ENCODE measurements around the gene LRRC27. TPM values are rescaled to one million over a fixed set of nuclear protein-coding genes. Genes with fewer than 3 reads are reported as not detected.

The LRRC27 gene
- total and polyA plus RNA-seq, 2 experiments from 2014 or later: 7.5 to 9.6 TPM

- no peak overlapping the region for H3K4me2 ChIP-seq (ENCODE audit: unreplicated experiment)
- no peaks in the 10 kb centered on the region for H3K9me2 ChIP-seq (ENCODE audit: insufficient read depth)
- H3F3A ChIP-seq (ENCODE audit: insufficient read depth): no peaks in the 10 kb centered on the region
- no peak for TF ChIP-seq EZH2phosphoT487 (IDR thresholded peaks at IDR 0.05; ENCODE audit: insufficient read depth, low read depth)
- no peak for TF ChIP-seq EZH2 (IDR thresholded peaks at IDR 0.05; ENCODE audit: insufficient read depth, poor library complexity, severe bottlenecking)
- no peak overlapping the region for H3K9ac ChIP-seq
- H3K27ac ChIP-seq: no peak overlapping the region
- 89 to 91% methylated on average over 13 to 18 of the region's 20 CpGs for WGBS, 2 experiments (ENCODE audit: low coverage in 1 of 2, low lambda C conversion rate in 2 of 2, missing lambda C conversion rate in 2 of 2)
- no peak overlapping the region for H2AFZ ChIP-seq
- H3K4me3 ChIP-seq: no peak overlapping the region
- no peak for DNase-seq
- no peaks in the 10 kb centered on the region for H3K36me3 ChIP-seq (ENCODE audit: low read depth)
- H3K9me3 ChIP-seq (ENCODE audit: low read depth): no peaks in the 10 kb centered on the region
- H3K79me2 ChIP-seq (ENCODE audit: insufficient read depth): no peaks in the 10 kb centered on the region
- in situ Hi-C loops (cut with MboI): no loop called here
- no peaks in the 10 kb centered on the region for H3K27me3 ChIP-seq (replicated peaks; ENCODE audit: insufficient read depth)
- no peaks in the 10 kb centered on the region for H3K4me1 ChIP-seq (ENCODE audit: insufficient read depth)
- no peaks in the 10 kb centered on the region for H4K20me1 ChIP-seq (ENCODE audit: insufficient read depth)
These were observed 21.7 kb downstream of the LRRC27 start for GRCh38 chr10:132353456-132354355.

GRCh38 chr10:132354356-132355094 is 22.5 kb downstream of the LRRC27 start:
- H3K9ac ChIP-seq: no peak overlapping the region
- no peak overlapping the region for H3K27ac ChIP-seq
- H3K36me3 ChIP-seq (ENCODE audit: low read depth): no peaks in the 10 kb centered on the region
- in situ Hi-C loops (cut with MboI): no loop called here
- WGBS, 2 experiments (ENCODE audit: low coverage in 1 of 2, low lambda C conversion rate in 2 of 2, missing lambda C conversion rate in 2 of 2): 76 to 77% methylated on average over 30 to 32 of the region's 32 CpGs
- TF ChIP-seq EZH2phosphoT487 (IDR thresholded peaks at IDR 0.05; ENCODE audit: insufficient read depth, low read depth): no peak
- TF ChIP-seq EZH2 (IDR thresholded peaks at IDR 0.05; ENCODE audit: insufficient read depth, poor library complexity, severe bottlenecking): no peak
- DNase-seq: no peak
- no peaks in the 10 kb centered on the region for H3K9me2 ChIP-seq (ENCODE audit: insufficient read depth)
- H3F3A ChIP-seq (ENCODE audit: insufficient read depth): no peaks in the 10 kb centered on the region
- H3K79me2 ChIP-seq (ENCODE audit: insufficient read depth): no peaks in the 10 kb centered on the region
- H4K20me1 ChIP-seq (ENCODE audit: insufficient read depth): no peaks in the 10 kb centered on the region
- no peaks in the 10 kb centered on the region for H3K4me1 ChIP-seq (ENCODE audit: insufficient read depth)
- H3K4me2 ChIP-seq (ENCODE audit: unreplicated experiment): no peak overlapping the region
- H3K4me3 ChIP-seq: no peak overlapping the region
- H3K9me3 ChIP-seq (ENCODE audit: low read depth): no peaks in the 10 kb centered on the region
- no peaks in the 10 kb centered on the region for H3K27me3 ChIP-seq (replicated peaks; ENCODE audit: insufficient read depth)
- H2AFZ ChIP-seq: no peak overlapping the region

DNA sequence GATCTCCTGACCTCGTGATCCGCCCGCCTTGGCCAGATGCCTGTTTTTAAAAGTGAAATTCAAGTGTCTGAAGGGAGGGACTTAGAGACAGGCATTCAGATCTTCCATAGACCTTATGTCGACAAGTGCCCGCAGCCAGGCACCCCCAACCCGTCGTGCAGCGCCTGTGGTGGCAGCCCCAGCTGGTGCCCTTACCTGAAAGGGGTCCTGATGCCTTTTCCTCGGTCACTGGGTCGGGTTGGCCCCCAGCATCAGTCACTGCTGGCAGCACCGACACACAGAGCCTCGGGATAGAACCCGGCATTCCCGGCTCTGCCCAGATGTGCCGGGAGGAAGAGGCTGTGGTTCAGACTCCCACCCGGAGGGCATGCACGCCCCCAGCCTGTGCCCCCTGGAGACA is 23.3 kb downstream of the LRRC27 start:
- Histone ChIP-seq H4K20me1 (ENCODE audit: insufficient read depth) (no peaks in the 10 kb centered on the region), H3K4me1 (ENCODE audit: insufficient read depth) (no peaks in the 10 kb centered on the region), H3K4me3 (no peak overlapping the region), H3K9me2 (ENCODE audit: insufficient read depth) (no peaks in the 10 kb centered on the region), H3K27ac (no peak overlapping the region), H3K79me2 (ENCODE audit: insufficient read depth) (no peaks in the 10 kb centered on the region), H3K9me3 (ENCODE audit: low read depth) (no peaks in the 10 kb centered on the region), H2AFZ (no peak overlapping the region), H3K9ac (no peak overlapping the region), H3K4me2 (ENCODE audit: unreplicated experiment) (no peak overlapping the region), H3F3A (ENCODE audit: insufficient read depth) (no peaks in the 10 kb centered on the region), H3K27me3 (replicated peaks; ENCODE audit: insufficient read depth) (no peaks in the 10 kb centered on the region), H3K36me3 (ENCODE audit: low read depth) (no peaks in the 10 kb centered on the region)
- TF ChIP-seq EZH2phosphoT487 (IDR thresholded peaks at IDR 0.05; ENCODE audit: insufficient read depth, low read depth) (no peak), EZH2 (IDR thresholded peaks at IDR 0.05; ENCODE audit: insufficient read depth, poor library complexity, severe bottlenecking) (no peak)
- no peak for DNase-seq
- in situ Hi-C loops (cut with MboI): no loop called here
- 87 to 95% methylated on average over 17 of the region's 17 CpGs for WGBS, 2 experiments (ENCODE audit: low coverage in 1 of 2, low lambda C conversion rate in 2 of 2, missing lambda C conversion rate in 2 of 2)

DNA sequence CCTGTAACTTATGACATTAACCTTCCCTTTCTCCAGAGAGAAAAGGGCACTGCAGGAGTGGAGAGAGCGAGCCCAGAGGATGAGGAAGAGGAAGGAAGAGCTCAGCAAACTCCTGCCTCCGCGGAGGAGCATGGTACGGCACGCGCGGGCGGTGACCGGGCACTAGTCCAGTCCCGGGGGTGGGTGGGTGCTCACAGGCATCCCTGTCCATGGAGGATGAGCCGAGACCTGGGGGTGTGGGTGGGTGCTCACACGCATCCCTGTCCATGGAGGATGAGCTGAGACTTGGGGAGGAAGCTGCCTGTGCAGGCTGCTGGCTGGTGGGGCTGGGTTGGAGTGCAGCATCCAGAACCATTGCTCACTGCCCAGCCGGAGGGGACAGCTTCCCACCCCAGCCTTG is 23.8 kb downstream of the LRRC27 start:
- H4K20me1 ChIP-seq (ENCODE audit: insufficient read depth): no peaks in the 10 kb centered on the region
- in situ Hi-C loops (cut with MboI): no loop called here
- TF ChIP-seq EZH2phosphoT487 (IDR thresholded peaks at IDR 0.05; ENCODE audit: insufficient read depth, low read depth) (no peak), EZH2 (IDR thresholded peaks at IDR 0.05; ENCODE audit: insufficient read depth, poor library complexity, severe bottlenecking) (no peak)
- no peaks in the 10 kb centered on the region for H3K9me2 ChIP-seq (ENCODE audit: insufficient read depth)
- H3K4me1 ChIP-seq (ENCODE audit: insufficient read depth): no peaks in the 10 kb centered on the region
- no peak overlapping the region for H3K9ac ChIP-seq
- no peak overlapping the region for H3K27ac ChIP-seq
- no peak overlapping the region for H3K4me2 ChIP-seq (ENCODE audit: unreplicated experiment)
- no peak overlapping the region for H3K4me3 ChIP-seq
- no peaks in the 10 kb centered on the region for H3F3A ChIP-seq (ENCODE audit: insufficient read depth)
- no peak for DNase-seq
- H2AFZ ChIP-seq: no peak overlapping the region
- no peaks in the 10 kb centered on the region for H3K36me3 ChIP-seq (ENCODE audit: low read depth)
- WGBS, 2 experiments (ENCODE audit: low coverage in 1 of 2, low lambda C conversion rate in 2 of 2, missing lambda C conversion rate in 2 of 2): 93 to 94% methylated on average over 13 of the region's 13 CpGs
- no peaks in the 10 kb centered on the region for H3K9me3 ChIP-seq (ENCODE audit: low read depth)
- no peaks in the 10 kb centered on the region for H3K27me3 ChIP-seq (replicated peaks; ENCODE audit: insufficient read depth)
- H3K79me2 ChIP-seq (ENCODE audit: insufficient read depth): no peaks in the 10 kb centered on the region
